AG04449 (cell line): ENCODE measurements around the gene CC2D2B.

Experiments used
- CTCF ChIA-PET: fragments of 350-600 bp; formaldehyde crosslinking; extraction: SDS; loops from one replicate; lab custom pipeline; 2021; ENCODE audit warnings: antibody characterized with exemption; lab: Yijun Ruan, JAX
- POLR2A ChIA-PET: fragments of 400-600, 350-600 bp; formaldehyde crosslinking; extraction: SDS; loops from one replicate; lab custom pipeline; 2020; ENCODE audit warnings: antibody characterized with exemption, inconsistent platforms; lab: Yijun Ruan, JAX
- DNase-seq: peaks from one replicate; pipeline ENCODE4 v3.0.0-alpha.2; 2010; ENCODE audit warnings: low read depth, low spot score
- H3K4me3 ChIP-seq: 2 replicates; pipeline ENCODE4 v1.5.1; 2011; ENCODE audit warnings: low read depth, mild to moderate bottlenecking, control low read depth, low read length
- CTCF ChIP-seq: IDR thresholded peaks from one replicate; pipeline ENCODE4 v1.5.1; 2011; ENCODE audit warnings: mild to moderate bottlenecking, moderate library complexity, low read length, control low read depth, inconsistent platforms; ENCODE audit not compliant: insufficient read depth; ENCODE audit errors: missing control alignments

CC2D2B gene

GRCh38 chr10:96074776-96075175 lies 167.0 kb downstream of the CC2D2B start:
- H3K4me3 ChIP-seq, result no peak overlapping the region
- ChIA-PET CTCF (no interaction called here), POLR2A (no interaction called here)
- no peak for TF ChIP-seq CTCF
- DNase-seq, result no peak

- DNase-seq, result no peak
- no peak for TF ChIP-seq CTCF
- POLR2A ChIA-PET, result no interaction called here
- H3K4me3 ChIP-seq, result no peak overlapping the region
- CTCF ChIA-PET, result no interaction called here
These were observed 168.2 kb downstream of the CC2D2B start for GRCh38 chr10:96075977-96076376.

- ChIA-PET CTCF (no interaction called here), POLR2A (no interaction called here)
- TF ChIP-seq CTCF, result no peak
- no peak overlapping the region for H3K4me3 ChIP-seq
- no peak for DNase-seq
These were observed 169.4 kb downstream of the CC2D2B start for GRCh38 chr10:96077156-96077555.

- CTCF ChIA-PET, result no interaction called here
- DNase-seq, result no peak
- POLR2A ChIA-PET, result no interaction called here
- no peak overlapping the region for H3K4me3 ChIP-seq
- TF ChIP-seq CTCF, result no peak
These were observed 174.4 kb downstream of the CC2D2B start for GRCh38 chr10:96082153-96082552.
